Measurements from ENCODE around the gene NEK4. TPM values are rescaled to one million over a fixed set of nuclear protein-coding genes. Genes with fewer than 3 reads are reported as not detected.

Gene NEK4
- total and polyA plus RNA-seq, 10 of the 15 experiments (the other 5 are each of a cell fraction or from before 2014, with no cell fraction given): 7.0 to 29.1 (median 16.4) TPM

DNA sequence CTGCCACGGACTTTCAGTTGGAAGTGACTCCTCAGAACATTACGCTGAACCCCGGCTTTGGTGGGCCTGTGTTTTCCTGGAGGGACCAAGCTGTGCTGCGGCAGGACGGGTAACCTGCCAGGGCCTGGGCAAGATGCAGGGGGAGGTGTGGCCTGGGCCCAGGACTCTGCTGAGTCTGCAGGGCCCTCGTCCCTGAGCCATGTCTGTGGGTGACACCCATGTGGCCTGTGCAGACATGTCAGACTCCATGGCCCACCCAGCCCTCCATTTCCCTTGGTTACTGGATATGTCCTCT is 19.0 kb upstream of the NEK4 start:
- ChIA-PET POLR2A (no interaction called here), CTCF (interaction anchor here (1.0 kb wide), 1 partner anchor 9 kb away, joined by 4 read pairs; no protein-coding TSS in a partner anchor), SMC1A (ENCODE audit: uncharacterized antibody, unreplicated experiment) (no interaction called here), RAD21 (ENCODE audit: unreplicated experiment) (no interaction called here)
- TF ChIP-seq CHD4 (IDR thresholded peaks at IDR 0.05) (no peak), KAT2A (conservative IDR thresholded peaks at IDR 0.05; ENCODE audit: control insufficient read depth, low read depth, low read length) (no peak), SIN3A (IDR thresholded peaks at IDR 0.05; ENCODE audit: low read depth, low read length) (no peak), JUNB (IDR thresholded peaks at IDR 0.05) (no peak), GATAD2B (conservative IDR thresholded peaks at IDR 0.05; ENCODE audit: low read depth) (no peak), RBBP5 (conservative IDR thresholded peaks at IDR 0.05) (no peak), MEF2A (IDR thresholded peaks at IDR 0.05; ENCODE audit: insufficient read depth, low read depth, low read length) (no peak)
- TF ChIP-seq, protein P1, sequence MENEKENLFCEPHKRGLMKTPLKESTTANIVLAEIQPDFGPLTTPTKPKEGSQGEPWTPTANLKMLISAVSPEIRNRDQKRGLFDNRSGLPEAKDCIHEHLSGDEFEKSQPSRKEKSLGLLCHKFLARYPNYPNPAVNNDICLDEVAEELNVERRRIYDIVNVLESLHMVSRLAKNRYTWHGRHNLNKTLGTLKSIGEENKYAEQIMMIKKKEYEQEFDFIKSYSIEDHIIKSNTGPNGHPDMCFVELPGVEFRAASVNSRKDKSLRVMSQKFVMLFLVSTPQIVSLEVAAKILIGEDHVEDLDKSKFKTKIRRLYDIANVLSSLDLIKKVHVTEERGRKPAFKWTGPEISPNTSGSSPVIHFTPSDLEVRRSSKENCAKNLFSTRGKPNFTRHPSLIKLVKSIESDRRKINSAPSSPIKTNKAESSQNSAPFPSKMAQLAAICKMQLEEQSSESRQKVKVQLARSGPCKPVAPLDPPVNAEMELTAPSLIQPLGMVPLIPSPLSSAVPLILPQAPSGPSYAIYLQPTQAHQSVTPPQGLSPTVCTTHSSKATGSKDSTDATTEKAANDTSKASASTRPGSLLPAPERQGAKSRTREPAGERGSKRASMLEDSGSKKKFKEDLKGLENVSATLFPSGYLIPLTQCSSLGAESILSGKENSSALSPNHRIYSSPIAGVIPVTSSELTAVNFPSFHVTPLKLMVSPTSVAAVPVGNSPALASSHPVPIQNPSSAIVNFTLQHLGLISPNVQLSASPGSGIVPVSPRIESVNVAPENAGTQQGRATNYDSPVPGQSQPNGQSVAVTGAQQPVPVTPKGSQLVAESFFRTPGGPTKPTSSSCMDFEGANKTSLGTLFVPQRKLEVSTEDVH (IDR thresholded peaks at IDR 0.05; ENCODE audit: low read depth, partially characterized antibody): no peak
- H3K9ac ChIP-seq (ENCODE audit: control insufficient read depth, insufficient read depth, low read length): no peak overlapping the region
- ATAC-seq (no peak), DNase-seq (ENCODE audit: low read depth, low spot score) (no peak), FAIRE-seq (no peak)
- no peaks in the 10 kb centered on the region for H4K20me1 ChIP-seq (ENCODE audit: control insufficient read depth, insufficient read depth)
- no peaks in the 10 kb centered on the region for H3K4me1 ChIP-seq (ENCODE audit: control insufficient read depth, insufficient read depth, low read length)
- no peak overlapping the region for H3K27ac ChIP-seq (ENCODE audit: control insufficient read depth, insufficient read depth)
- no peak overlapping the region for H2AFZ ChIP-seq (ENCODE audit: control insufficient read depth, low read depth, low read length)
- H3K9me3 ChIP-seq (replicated peaks; ENCODE audit: control insufficient read depth, insufficient read depth, low read length): no peaks in the 10 kb centered on the region
- H3K4me2 ChIP-seq (ENCODE audit: control insufficient read depth, insufficient read depth): no peak overlapping the region
- intact Hi-C loops (cut with micrococcal nuclease; ENCODE audit: unreplicated experiment) (no loop called here), in situ Hi-C loops (cut with MboI) (no loop called here)
- no peaks in the 10 kb centered on the region for H3K36me3 ChIP-seq (ENCODE audit: control insufficient read depth in 2 of 2, insufficient read depth in 2 of 2, low read length in 1 of 2)
- 56% methylated on average over 6 of the region's 6 CpGs for WGBS (ENCODE audit: insufficient coverage, insufficient replicate concordance, low lambda C conversion rate, missing lambda C conversion rate)
- H3K79me2 ChIP-seq (ENCODE audit: control insufficient read depth, insufficient read depth, low read length): no peaks in the 10 kb centered on the region
- no TSS peak for BruUV-seq (replicated peaks)
- H3K4me3 ChIP-seq: no peak overlapping the region
- H3K27me3 ChIP-seq (replicated peaks in 1 of 2; ENCODE audit: control insufficient read depth in 2 of 2, insufficient read depth in 2 of 2, low read length in 1 of 2): no peaks in the 10 kb centered on the region; a peak in 1 of 4 replicates

Measured in GM12878 (cell line).